Naive B cell (primary cell): ENCODE data around the gene SLC44A2. TPM values are rescaled to one million over a fixed set of nuclear protein-coding genes. Genes with fewer than 3 reads are reported as not detected.
A peak's percentile ranks its signal among the peaks of the same experiment; 100 is the strongest.
"Not testable (repeated sequence)": the region's sequence is repeated elsewhere in the genome, so short reads cannot be mapped to it uniquely, and the experiment has no call there.

Experiments used
- ATAC-seq, 2 donors: fragments of 150-1000 bp; cut with Tn5 transposase; 2 replicates each; pipeline ENCODE4 v1.10.0; 2021; ENCODE audit warnings: low read depth in 2 of 2, mild to moderate bottlenecking in 2 of 2, moderate library complexity in 2 of 2
- DNase-seq: peaks from one replicate; pipeline ENCODE4 v3.0.0; 2022
- H3K27ac Mint-ChIP-seq, 6 donors: one replicate each; pipeline ENCODE4 v1.8.0; 2020 to 2022; ENCODE audit warnings: mild to moderate bottlenecking in 6 of 6, mixed read lengths in 6 of 6, moderate library complexity in 5 of 6, inconsistent platforms in 2 of 6
- H3K27me3 Mint-ChIP-seq, 3 donors: one replicate each; pipeline ENCODE4 v1.8.0; 2021 to 2022; ENCODE audit warnings: mixed read lengths in 3 of 3, mild to moderate bottlenecking in 1 of 3
- H3K36me3 Mint-ChIP-seq, 2 donors: one replicate each; pipeline ENCODE4 v1.8.0; 2020 to 2022; ENCODE audit warnings: mixed read lengths in 2 of 2, inconsistent platforms in 1 of 2, mild to moderate bottlenecking in 1 of 2
- H3K4me1 Mint-ChIP-seq, 3 donors: one replicate each; pipeline ENCODE4 v1.8.0; 2020 to 2022; ENCODE audit warnings: mixed read lengths in 3 of 3, inconsistent platforms in 1 of 3, mild to moderate bottlenecking in 1 of 3, moderate library complexity in 1 of 3
- H3K4me3 Mint-ChIP-seq, 8 donors: one replicate each; pipeline ENCODE4 v1.8.0; 2020 to 2022; ENCODE audit warnings: mild to moderate bottlenecking in 8 of 8, mixed read lengths in 8 of 8, moderate library complexity in 8 of 8, inconsistent platforms in 2 of 8
- H3K9me3 Mint-ChIP-seq, 7 donors: one replicate each; pipeline ENCODE4 v1.8.0; 2020 to 2022; ENCODE audit warnings: mixed read lengths in 7 of 7, mild to moderate bottlenecking in 5 of 7, inconsistent platforms in 2 of 7, moderate library complexity in 1 of 7
- polyA plus RNA-seq, 6 donors: library from polyadenylated mRNA; unstranded; fragments of 300-500 nt; fragmentation: Illumina TruSeq; gene quantifications; one replicate each; pipeline ENCODE4 v1.2.3, GENCODE V29; 2021; ENCODE audit warnings: low read depth in 6 of 6

Gene SLC44A2
- polyA plus RNA-seq, 6 donors from 2014 or later = 290 to 499 (median 313) TPM

DNA sequence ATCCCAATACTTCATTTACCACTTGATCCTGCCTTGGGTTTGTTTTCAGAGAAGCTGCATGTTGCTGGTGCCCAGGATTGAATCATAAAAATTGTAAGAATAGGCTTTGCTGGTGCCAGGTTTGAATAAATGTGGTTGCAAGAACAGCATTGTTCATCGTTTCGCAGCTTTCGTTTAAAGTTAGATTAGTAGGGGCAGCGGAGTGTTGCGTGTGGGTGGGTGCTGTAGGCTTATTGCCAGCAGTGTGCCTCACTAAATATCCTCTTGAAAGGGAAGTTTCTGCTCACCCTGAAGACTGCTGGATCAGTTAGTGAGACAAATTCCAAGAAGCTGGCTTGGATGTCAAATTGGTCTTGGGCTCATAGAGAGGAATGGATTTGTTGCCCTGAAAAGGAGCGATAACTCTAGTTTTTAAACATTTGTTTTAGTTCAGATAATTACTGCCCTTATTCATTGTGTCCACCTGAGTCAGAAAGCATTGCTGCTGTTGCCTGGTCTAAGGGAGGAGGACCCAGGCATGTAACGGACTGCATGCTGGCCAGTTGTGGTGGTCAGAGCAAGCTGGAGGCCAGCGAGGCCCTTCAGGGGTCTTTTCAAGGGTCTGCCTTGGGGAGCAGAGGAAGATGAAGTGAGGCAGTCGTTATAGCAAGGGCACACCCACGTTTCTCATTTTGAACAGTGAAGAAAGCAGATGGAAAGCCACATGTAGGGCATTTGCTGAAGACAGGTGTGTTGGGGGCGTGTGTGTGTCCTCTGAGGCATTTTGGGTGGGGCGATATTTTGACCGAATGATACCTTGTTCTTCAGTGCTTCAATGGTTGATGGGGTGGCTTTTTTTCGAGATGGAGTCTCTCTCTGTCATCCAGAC is 37.3 kb downstream of the SLC44A2 start:
- DNase-seq (no peak), ATAC-seq (peak; percentile 32 to 56)
- Mint-ChIP-seq H3K4me1 (peaks cover 24 to 69% (median 29%) of the 10 kb centered on the region in 3 donors), H3K27ac (peak overlapping the region in 5 of 6 donors; percentile 13 to 76 (median 62)), H3K27me3 (no peaks in the 10 kb centered on the region), H3K4me3 (peak overlapping the region in 5 of 8 donors; percentile 33 to 78 (median 69)), H3K9me3 (no peaks in the 10 kb centered on the region), H3K36me3 (no peaks in the 10 kb centered on the region)

DNA sequence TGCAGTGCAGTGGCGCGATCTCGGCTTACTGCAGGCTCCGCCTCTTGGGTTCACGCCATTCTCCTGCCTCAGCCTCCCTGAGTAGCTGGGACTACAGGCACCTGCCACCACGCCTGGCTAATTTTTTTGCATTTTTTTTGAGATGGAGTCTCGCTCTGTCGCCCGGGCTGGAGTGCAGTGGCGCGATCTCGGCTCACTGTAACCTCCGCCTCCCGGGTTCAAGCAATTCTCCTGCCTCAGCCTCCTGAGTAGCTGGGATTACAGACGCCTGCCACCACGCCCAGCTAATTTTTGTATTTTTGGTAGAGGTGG is 37.9 kb downstream of the SLC44A2 start:
- not testable (repeated sequence) for H3K27me3 Mint-ChIP-seq, H3K9me3 Mint-ChIP-seq, DNase-seq, H3K36me3 Mint-ChIP-seq
- peak overlapping the region in 3 of 6 donors; percentile 66 to 76 (median 74) for H3K27ac Mint-ChIP-seq
- peak; percentile 45 to 57 for ATAC-seq
- H3K4me1 Mint-ChIP-seq = peaks cover 28 to 75% (median 35%) of the 10 kb centered on the region in 3 donors
- peak overlapping the region in 3 of 8 donors; percentile 45 to 78 (median 69) for H3K4me3 Mint-ChIP-seq

DNA sequence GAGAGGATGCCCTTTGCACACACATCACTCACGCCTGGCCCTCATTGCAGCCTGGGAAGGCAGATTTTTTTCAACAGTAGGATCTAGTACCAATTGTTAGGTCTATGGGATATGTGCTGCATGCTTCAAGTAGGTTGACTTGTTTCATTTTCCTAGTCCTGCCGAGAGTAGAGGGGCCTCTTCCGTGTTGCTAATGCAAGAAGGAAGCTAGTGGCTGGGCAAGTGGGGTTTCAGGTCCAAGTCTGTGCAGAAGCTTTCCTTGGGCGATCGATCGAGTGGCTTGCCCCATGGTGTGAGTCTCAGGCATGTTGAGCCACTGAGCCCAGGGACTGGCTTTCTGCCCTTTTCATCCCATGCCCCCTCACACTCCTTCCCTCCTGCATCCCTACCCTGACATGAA is 42.5 kb downstream of the SLC44A2 start:
- Mint-ChIP-seq H3K9me3 (no peaks in the 10 kb centered on the region), H3K4me1 (peaks cover 29 to 65% (median 54%) of the 10 kb centered on the region in 3 donors)

DNA sequence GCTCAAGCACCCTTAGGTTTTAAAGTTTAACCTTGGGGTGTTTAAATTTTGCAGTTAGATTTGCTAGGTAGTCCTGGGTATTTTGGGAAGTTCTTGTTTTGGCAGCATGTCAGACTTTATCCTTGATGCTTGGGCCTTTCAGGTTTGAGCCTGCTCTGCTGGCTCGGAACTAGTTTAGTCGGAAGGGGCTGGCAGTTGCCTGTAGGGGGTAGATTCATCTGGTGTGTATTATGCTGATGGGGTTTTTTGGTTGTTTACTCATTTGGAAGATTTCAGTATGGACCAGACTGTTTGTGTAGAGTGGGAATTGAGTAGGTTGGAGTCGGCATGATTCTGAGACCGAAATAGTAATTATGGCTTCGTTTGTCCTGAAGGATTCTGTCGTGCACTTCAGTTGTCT is 43.9 kb downstream of the SLC44A2 start:
- H3K36me3 Mint-ChIP-seq = peaks cover 0 to 7% of the 10 kb centered on the region in 2 donors
- peak overlapping the region in 2 of 6 donors; percentile 41 to 60 for H3K27ac Mint-ChIP-seq
- H3K9me3 Mint-ChIP-seq = no peaks in the 10 kb centered on the region
- no peak for DNase-seq
- H3K27me3 Mint-ChIP-seq = no peaks in the 10 kb centered on the region
- H3K4me3 Mint-ChIP-seq = peak overlapping the region in 1 of 8 donors; percentile 7
- H3K4me1 Mint-ChIP-seq = peaks cover 23 to 53% (median 43%) of the 10 kb centered on the region in 3 donors
- no peak for ATAC-seq

More for the DNA sequence above, 42.5 kb downstream of the SLC44A2 start:
- peak overlapping the region in 1 of 6 donors; percentile 85 for H3K27ac Mint-ChIP-seq
- H3K4me3 Mint-ChIP-seq = peak overlapping the region in 1 of 8 donors; percentile 38
- H3K36me3 Mint-ChIP-seq = peaks cover 0 to 7% of the 10 kb centered on the region in 2 donors
- H3K27me3 Mint-ChIP-seq = no peaks in the 10 kb centered on the region
- ATAC-seq = no peak
- no peak for DNase-seq

DNA sequence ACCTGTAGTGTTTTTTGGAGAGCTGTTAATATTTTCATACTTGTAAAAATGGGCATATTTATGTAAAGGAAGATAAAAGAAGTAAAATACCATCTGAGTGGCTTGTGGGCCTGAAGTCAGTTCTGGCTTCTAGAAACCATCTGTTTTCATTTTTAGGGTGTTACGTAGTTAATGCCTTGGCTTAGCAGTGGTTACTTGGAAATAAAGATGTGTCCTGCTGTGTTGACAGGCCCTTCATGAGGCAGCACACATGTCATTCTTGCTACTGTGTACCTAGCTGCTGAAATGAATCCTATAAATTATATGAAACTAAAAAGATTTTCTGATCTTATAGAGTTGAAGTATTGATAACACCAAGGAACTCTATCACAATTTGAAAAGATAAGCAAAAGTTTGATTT is 44.8 kb downstream of the SLC44A2 start:
- DNase-seq (no peak), ATAC-seq (no peak)
- no peak overlapping the region for H3K4me3 Mint-ChIP-seq
- no peaks in the 10 kb centered on the region for H3K27me3 Mint-ChIP-seq
- H3K4me1 Mint-ChIP-seq = peaks cover 23 to 49% (median 43%) of the 10 kb centered on the region in 3 donors
- H3K27ac Mint-ChIP-seq = peak overlapping the region in 1 of 6 donors; percentile 41
- H3K36me3 Mint-ChIP-seq = peaks cover 4 to 7% of the 10 kb centered on the region in 2 donors
- no peaks in the 10 kb centered on the region for H3K9me3 Mint-ChIP-seq

DNA sequence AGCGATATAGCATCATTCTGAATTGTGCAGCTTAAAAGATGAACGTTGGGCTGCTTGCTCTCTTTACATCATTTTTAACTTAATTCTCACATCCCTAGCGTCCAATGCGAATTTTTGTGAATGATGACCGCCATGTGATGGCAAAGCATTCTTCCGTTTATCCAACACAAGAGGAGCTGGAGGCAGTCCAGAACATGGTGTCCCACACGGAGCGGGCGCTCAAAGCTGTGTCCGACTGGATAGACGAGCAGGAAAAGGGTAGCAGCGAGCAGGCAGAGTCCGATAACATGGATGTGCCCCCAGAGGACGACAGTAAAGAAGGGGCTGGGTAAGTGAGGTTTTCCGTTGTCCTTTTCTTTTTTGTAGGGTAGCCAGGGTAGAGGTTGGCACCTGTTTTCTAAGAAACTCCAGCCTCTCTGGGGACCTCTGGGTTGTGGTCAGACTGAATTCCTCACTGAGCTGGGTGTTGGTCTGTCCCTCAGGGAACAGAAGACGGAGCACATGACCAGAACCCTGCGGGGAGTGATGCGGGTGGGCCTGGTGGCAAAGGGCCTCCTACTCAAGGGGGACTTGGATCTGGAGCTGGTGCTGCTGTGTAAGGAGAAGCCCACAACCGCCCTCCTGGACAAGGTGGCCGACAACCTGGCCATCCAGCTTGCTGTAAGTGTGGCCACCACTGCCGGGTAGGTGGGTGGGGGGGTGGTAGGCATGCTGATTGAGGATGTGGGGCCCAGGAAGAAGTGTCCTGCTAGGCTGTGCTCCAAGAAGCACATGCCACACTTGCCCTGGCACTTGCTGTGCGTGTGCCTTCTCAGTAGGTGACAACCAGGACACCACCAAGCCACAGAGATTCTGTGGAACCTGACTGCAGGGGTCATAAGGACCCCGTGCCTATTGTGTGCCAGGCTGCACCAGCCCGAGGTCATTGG is 45.8 kb downstream of the SLC44A2 start:
- Mint-ChIP-seq H3K4me3 (no peak overlapping the region), H3K36me3 (peaks cover 4 to 7% of the 10 kb centered on the region in 2 donors), H3K27ac (peak overlapping the region in 3 of 6 donors; percentile 12 to 92 (median 68)), H3K9me3 (no peaks in the 10 kb centered on the region), H3K27me3 (no peaks in the 10 kb centered on the region), H3K4me1 (peaks cover 23 to 44% (median 43%) of the 10 kb centered on the region in 3 donors)
- no peak for ATAC-seq
- no peak for DNase-seq

DNA sequence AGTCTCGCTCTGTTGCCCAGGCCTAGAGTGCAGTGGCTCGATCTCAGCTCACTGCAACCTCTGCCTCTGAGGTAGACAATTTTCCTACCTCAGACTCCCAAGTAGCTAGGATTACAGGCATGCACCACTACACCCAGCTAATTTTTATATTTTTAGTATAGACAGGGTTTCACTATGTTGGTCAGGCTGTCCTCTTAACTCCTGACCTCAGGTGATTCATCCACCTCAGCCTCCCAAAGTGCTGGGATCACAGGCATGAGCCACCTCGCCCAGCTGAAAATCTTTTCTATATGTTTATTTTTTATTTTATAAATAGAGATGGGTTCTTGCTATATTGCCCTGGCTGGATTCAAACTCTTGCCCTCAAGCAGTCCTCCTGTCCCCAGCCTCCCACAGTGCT is 46.6 kb downstream of the SLC44A2 start:
- H3K36me3 Mint-ChIP-seq, ATAC-seq, DNase-seq, H3K27me3 Mint-ChIP-seq, H3K4me3 Mint-ChIP-seq, H3K9me3 Mint-ChIP-seq: not testable (repeated sequence)
- peaks cover 23 to 37% (median 37%) of the 10 kb centered on the region in 3 donors for H3K4me1 Mint-ChIP-seq
- H3K27ac Mint-ChIP-seq = peak overlapping the region in 1 of 6 donors; percentile 11

DNA sequence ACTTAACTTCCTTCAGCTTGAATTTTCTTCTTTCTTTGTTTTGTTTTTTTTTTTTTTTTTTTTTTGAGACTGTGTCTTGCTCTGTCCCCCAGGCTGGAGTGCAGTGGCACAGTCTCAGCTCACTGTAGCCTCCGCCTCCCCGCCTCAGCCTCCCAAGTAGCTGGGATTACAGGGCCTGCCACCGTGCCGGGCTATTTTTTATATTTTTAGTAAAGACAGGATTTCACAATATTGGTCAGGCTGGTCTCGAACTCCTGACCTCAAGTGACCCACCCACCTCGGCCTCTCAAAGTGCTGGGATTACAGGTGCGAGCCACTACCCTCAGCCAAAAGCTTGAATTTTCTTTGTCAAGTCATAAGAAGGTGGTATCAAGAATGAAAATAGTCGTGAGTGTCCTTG is 49.9 kb downstream of the SLC44A2 start:
- not testable (repeated sequence) for H3K27me3 Mint-ChIP-seq, DNase-seq, H3K4me3 Mint-ChIP-seq, ATAC-seq, H3K9me3 Mint-ChIP-seq, H3K36me3 Mint-ChIP-seq
- peaks cover 6 to 11% (median 10%) of the 10 kb centered on the region in 3 donors for H3K4me1 Mint-ChIP-seq
- peak overlapping the region in 2 of 6 donors; percentile 24 to 53 for H3K27ac Mint-ChIP-seq

DNA sequence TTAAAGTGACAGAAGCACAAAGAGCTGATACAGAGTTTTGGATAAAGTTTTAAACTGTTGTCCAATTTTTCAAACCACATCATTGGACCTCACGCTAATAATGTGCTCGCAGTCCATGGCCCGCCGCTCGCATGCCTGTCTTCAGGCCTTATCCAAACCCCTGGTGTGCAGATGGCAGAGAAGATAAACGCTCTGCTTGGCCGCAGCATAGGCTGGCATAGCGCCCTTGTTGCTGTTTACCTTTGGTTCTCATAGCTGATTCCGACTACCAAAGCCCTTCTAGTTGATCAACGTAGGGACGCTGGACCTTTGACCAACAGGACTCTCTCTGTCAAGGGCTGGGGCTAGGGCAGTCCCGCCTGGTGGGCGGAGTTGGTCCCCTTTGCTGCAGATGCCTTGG is 52.4 kb downstream of the SLC44A2 start:
- Mint-ChIP-seq H3K27ac (peak overlapping the region in 2 of 6 donors; percentile 15 to 36), H3K27me3 (no peaks in the 10 kb centered on the region), H3K4me3 (no peak overlapping the region), H3K4me1 (no peaks in the 10 kb centered on the region), H3K36me3 (peaks cover 4 to 10% of the 10 kb centered on the region in 2 donors), H3K9me3 (no peaks in the 10 kb centered on the region)
- no peak for ATAC-seq
- no peak for DNase-seq

DNA sequence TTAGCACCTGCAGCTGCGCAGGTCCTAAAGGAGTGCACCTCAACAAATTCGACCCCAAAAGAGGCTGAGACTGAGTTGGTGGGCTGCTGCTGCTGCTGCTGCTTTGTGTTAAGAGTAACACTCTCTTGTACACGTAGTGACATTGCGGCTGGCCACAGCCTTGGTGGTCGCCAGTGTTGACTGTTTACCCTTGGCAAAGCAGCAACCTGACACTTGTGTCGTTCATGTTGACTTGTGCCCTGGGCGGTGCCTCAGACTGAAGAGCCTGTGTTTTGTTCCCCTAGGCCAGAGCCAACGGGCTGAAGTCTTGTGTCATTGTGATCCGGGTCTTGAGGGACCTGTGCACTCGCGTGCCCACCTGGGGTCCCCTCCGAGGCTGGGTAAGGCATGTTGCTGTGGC is 53.5 kb downstream of the SLC44A2 start:
- H3K27me3 Mint-ChIP-seq = no peaks in the 10 kb centered on the region
- no peaks in the 10 kb centered on the region for H3K9me3 Mint-ChIP-seq
- H3K36me3 Mint-ChIP-seq = peaks cover 4 to 10% of the 10 kb centered on the region in 2 donors
- DNase-seq = no peak
- peak overlapping the region in 1 of 6 donors; percentile 26 for H3K27ac Mint-ChIP-seq
- no peaks in the 10 kb centered on the region for H3K4me1 Mint-ChIP-seq
- H3K4me3 Mint-ChIP-seq = no peak overlapping the region
- no peak for ATAC-seq

DNA sequence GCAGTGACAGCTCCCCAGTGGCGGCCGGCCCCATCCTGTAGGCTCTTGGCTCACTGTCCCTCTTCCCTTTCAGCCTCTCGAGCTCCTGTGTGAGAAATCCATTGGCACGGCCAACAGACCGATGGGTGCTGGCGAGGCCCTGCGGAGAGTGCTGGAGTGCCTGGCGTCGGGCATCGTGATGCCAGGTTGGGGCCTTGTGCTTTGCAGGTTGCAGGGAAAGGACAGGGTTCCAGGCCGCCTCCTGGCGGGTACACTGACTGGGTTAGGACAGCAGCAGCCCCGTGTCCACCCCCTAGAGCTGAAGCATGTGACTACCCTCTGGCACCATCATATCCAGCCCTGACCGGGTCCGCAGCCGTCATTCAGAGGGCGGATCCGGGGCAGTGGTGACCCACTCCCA is 54.4 kb downstream of the SLC44A2 start:
- Mint-ChIP-seq H3K27me3 (no peaks in the 10 kb centered on the region), H3K36me3 (peaks cover 3 to 10% of the 10 kb centered on the region in 2 donors), H3K9me3 (no peaks in the 10 kb centered on the region), H3K4me1 (no peaks in the 10 kb centered on the region), H3K4me3 (no peak overlapping the region), H3K27ac (peak overlapping the region in 1 of 6 donors; percentile 53)
- ATAC-seq (no peak), DNase-seq (no peak)

DNA sequence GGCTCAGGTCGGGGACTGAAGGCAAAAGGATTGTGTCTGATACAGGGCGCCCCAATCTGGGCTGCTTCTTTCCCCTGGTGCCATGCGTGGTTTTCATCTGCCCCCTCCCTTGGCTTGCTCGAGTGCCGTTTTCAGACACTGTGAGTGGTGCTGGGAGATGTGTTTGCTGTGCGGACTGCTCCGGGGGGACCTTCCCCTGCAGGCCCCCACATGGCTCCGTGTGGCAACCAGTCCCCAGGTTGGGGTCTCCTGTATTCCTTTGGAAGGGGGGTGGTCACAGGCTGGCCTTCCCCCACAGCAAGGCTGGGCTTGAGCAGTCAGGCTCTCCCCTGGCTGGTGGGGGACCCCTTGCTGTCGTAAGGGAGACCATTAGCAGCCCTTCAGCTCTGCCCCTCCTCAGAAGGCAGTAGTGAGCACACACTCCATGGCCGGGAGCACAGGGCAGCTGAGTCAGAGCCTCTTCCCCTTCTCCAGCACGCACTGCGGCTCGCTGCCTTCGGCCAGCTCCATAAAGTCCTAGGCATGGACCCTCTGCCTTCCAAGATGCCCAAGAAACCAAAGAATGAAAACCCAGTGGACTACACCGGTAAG is 55.3 kb downstream of the SLC44A2 start:
- H3K4me3 Mint-ChIP-seq = peak overlapping the region in 2 of 8 donors; percentile 29 to 43
- H3K9me3 Mint-ChIP-seq = no peaks in the 10 kb centered on the region
- H3K27ac Mint-ChIP-seq = peak overlapping the region in 2 of 6 donors; percentile 72 to 79
- H3K27me3 Mint-ChIP-seq = no peaks in the 10 kb centered on the region
- H3K4me1 Mint-ChIP-seq = no peaks in the 10 kb centered on the region
- no peak for ATAC-seq
- peaks cover 0 to 10% of the 10 kb centered on the region in 2 donors for H3K36me3 Mint-ChIP-seq
- DNase-seq = no peak

DNA sequence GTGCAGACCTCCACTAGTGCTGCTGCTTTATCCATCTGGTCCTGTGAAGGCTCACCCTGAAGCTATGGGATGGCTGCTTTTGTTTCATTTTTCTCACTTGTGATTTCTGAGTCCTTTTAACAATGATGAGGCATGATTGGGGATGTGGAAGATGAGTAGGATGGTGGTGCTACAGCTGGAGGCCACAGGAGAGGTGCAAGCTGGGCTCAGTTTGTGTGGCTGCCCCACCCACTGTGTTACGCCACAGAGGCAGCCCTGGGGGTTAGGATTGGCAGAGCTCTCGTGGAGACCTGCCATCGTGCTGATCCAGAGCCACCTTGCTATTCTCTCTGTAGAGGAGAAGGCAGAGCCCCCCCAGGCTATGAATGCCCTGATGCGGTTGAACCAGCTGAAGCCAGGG is 56.3 kb downstream of the SLC44A2 start:
- no peaks in the 10 kb centered on the region for H3K4me1 Mint-ChIP-seq
- H3K27ac Mint-ChIP-seq = peak overlapping the region in 3 of 6 donors; percentile 59 to 83 (median 72)
- no peaks in the 10 kb centered on the region for H3K9me3 Mint-ChIP-seq
- H3K27me3 Mint-ChIP-seq = no peaks in the 10 kb centered on the region
- ATAC-seq (no peak), DNase-seq (no peak)
- H3K36me3 Mint-ChIP-seq = peaks cover 0 to 10% of the 10 kb centered on the region in 2 donors
- H3K4me3 Mint-ChIP-seq = peak overlapping the region in 2 of 8 donors; percentile 29 to 37
